ENCODE results near the gene MADD. TPM values are rescaled to one million over a fixed set of nuclear protein-coding genes. Genes with fewer than 3 reads are reported as not detected.

MADD gene
- total and polyA plus RNA-seq, 10 of the 15 experiments (the other 5 are each of a cell fraction or from before 2014, with no cell fraction given): 0.47 to 35.4 (median 17.6) TPM

DNA sequence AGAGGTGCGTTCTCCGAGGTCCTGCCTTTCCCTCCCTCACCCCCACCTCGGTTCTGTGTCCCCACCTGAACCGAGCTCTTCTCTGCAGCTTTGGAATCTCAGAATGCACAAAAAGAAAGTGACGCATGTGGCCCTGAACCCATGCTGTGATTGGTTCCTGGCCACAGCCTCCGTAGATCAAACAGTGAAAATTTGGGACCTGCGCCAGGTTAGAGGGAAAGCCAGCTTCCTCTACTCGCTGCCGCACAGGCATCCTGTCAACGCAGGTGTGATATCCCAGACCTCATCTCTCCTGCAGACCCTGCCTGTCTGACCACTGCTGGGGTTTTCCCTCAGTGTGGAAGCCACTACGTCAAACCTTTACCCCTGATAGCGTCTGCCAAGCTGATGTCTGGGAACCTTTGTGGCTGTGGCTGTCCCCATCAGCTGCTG is 35.2 kb upstream of the MADD start:
- BruUV-seq (replicated peaks): no TSS peak
- Histone ChIP-seq H2AFZ (ENCODE audit: control insufficient read depth, low read depth, low read length) (no peak overlapping the region), H3K4me2 (ENCODE audit: control insufficient read depth, insufficient read depth) (no peak overlapping the region), H3K36me3 (ENCODE audit: control insufficient read depth in 2 of 2, insufficient read depth in 2 of 2, low read length in 1 of 2) (peaks cover 20 to 27% of the 10 kb centered on the region in 2 experiments), H3K27me3 (replicated peaks in 1 of 2; ENCODE audit: control insufficient read depth in 2 of 2, insufficient read depth in 2 of 2, low read length in 1 of 2) (no peaks in the 10 kb centered on the region), H3K79me2 (ENCODE audit: control insufficient read depth, insufficient read depth, low read length) (no peaks in the 10 kb centered on the region), H3K4me1 (ENCODE audit: control insufficient read depth, insufficient read depth, low read length) (no peaks in the 10 kb centered on the region), H3K9me3 (replicated peaks; ENCODE audit: control insufficient read depth, insufficient read depth, low read length) (no peaks in the 10 kb centered on the region), H3K9ac (ENCODE audit: control insufficient read depth, insufficient read depth, low read length) (no peak overlapping the region), H3K27ac (ENCODE audit: control insufficient read depth, insufficient read depth) (no peak overlapping the region), H3K4me3 (no peak overlapping the region), H4K20me1 (ENCODE audit: control insufficient read depth, insufficient read depth) (no peaks in the 10 kb centered on the region)
- no peak for TF ChIP-seq CBX3 (IDR thresholded peaks at IDR 0.05; ENCODE audit: borderline replicate concordance, low read depth)
- TF ChIP-seq POLR2A (IDR thresholded peaks at IDR 0.05; ENCODE audit: low read depth, low read length): peak; percentile 61
- WGBS (ENCODE audit: insufficient coverage, insufficient replicate concordance, low lambda C conversion rate, missing lambda C conversion rate): 98% methylated on average over 12 of the region's 12 CpGs
- in situ Hi-C loops (cut with MboI) (no loop called here), intact Hi-C loops (cut with micrococcal nuclease; ENCODE audit: unreplicated experiment) (no loop called here)
- CTCF ChIA-PET: interaction anchor here (1.0 to 5.8 kb wide), 7 partner anchors 14 to 178 kb away, joined by 3 to 22 read pairs (median 7); partner anchors contain the start of genes ACP2 and DDB2
- FAIRE-seq (no peak), DNase-seq (ENCODE audit: low read depth, low spot score) (no peak), ATAC-seq (no peak)
- RAD21 ChIA-PET (ENCODE audit: unreplicated experiment): interaction anchor here (1.4 kb wide), 1 partner anchor 24 kb away, joined by 3 read pairs; no protein-coding TSS in a partner anchor
- SMC1A ChIA-PET (ENCODE audit: uncharacterized antibody, unreplicated experiment): interaction anchor here (1.3 kb wide), 1 partner anchor 25 kb away, joined by 4 read pairs; no protein-coding TSS in a partner anchor
- POLR2A ChIA-PET: interaction anchor here (0.6 to 1.0 kb wide), 2 partner anchors 14 to 299 kb away, joined by 3 to 4 read pairs; partner anchors contain the start of gene ACP2

DNA sequence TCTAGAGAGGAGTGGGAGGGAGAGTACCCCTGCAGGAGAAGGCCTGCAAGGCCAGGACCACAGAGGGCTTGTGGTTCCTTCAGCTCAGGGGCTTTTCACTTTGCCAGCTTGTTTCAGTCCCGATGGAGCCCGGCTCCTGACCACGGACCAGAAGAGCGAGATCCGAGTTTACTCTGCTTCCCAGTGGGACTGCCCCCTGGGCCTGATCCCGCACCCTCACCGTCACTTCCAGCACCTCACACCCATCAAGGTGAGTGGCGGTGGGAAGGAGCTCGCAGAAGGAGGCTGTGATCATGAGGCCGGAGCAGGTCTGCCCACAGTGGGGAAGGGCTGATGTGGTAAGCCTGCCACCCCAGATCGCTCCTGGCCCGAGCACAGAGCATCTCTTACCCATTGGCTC is 34.8 kb upstream of the MADD start:
- DNase-seq (ENCODE audit: low read depth, low spot score) (no peak), ATAC-seq (no peak), FAIRE-seq (no peak)
- Histone ChIP-seq H3K79me2 (ENCODE audit: control insufficient read depth, insufficient read depth, low read length) (no peaks in the 10 kb centered on the region), H3K4me1 (ENCODE audit: control insufficient read depth, insufficient read depth, low read length) (no peaks in the 10 kb centered on the region), H3K4me2 (ENCODE audit: control insufficient read depth, insufficient read depth) (no peak overlapping the region), H3K4me3 (no peak overlapping the region), H4K20me1 (ENCODE audit: control insufficient read depth, insufficient read depth) (0 out of 2 replicates have a peak, but pooled peaks cover 3% of the 10 kb centered on the region), H2AFZ (ENCODE audit: control insufficient read depth, low read depth, low read length) (no peak overlapping the region), H3K9me3 (replicated peaks; ENCODE audit: control insufficient read depth, insufficient read depth, low read length) (no peaks in the 10 kb centered on the region), H3K9ac (ENCODE audit: control insufficient read depth, insufficient read depth, low read length) (no peak overlapping the region), H3K36me3 (ENCODE audit: control insufficient read depth in 2 of 2, insufficient read depth in 2 of 2, low read length in 1 of 2) (peaks cover 24 to 31% of the 10 kb centered on the region in 2 experiments), H3K27me3 (replicated peaks in 1 of 2; ENCODE audit: control insufficient read depth in 2 of 2, insufficient read depth in 2 of 2, low read length in 1 of 2) (no peaks in the 10 kb centered on the region), H3K27ac (ENCODE audit: control insufficient read depth, insufficient read depth) (no peak overlapping the region)
- intact Hi-C loops (cut with micrococcal nuclease; ENCODE audit: unreplicated experiment): no loop called here
- ChIA-PET RAD21 (ENCODE audit: unreplicated experiment) (interaction anchor here (0.9 to 1.3 kb wide), 2 partner anchors 13 to 177 kb away, joined by 3 to 4 read pairs; no protein-coding TSS in a partner anchor), SMC1A (ENCODE audit: uncharacterized antibody, unreplicated experiment) (interaction anchor here (1.3 kb wide), 1 partner anchor 24 kb away, joined by 4 read pairs; no protein-coding TSS in a partner anchor), POLR2A (interaction anchor here (0.6 to 1.0 kb wide), 2 partner anchors 14 to 298 kb away, joined by 3 to 4 read pairs; partner anchors contain the start of gene ACP2), CTCF (interaction anchor here (0.8 to 5.8 kb wide), 8 partner anchors 12 to 177 kb away, joined by 3 to 22 read pairs (median 6); partner anchors contain the start of genes ACP2, DDB2 and NR1H3)
- TF ChIP-seq MXI1 (IDR thresholded peaks at IDR 0.05; ENCODE audit: low read depth, low read length) (no peak), POLR2A (IDR thresholded peaks at IDR 0.05; ENCODE audit: low read depth, low read length) (peak; percentile 53), PAX5 (IDR thresholded peaks at IDR 0.05; ENCODE audit: borderline replicate concordance, low read depth, low read length) (no peak)
- BruUV-seq (replicated peaks): no TSS peak
- in situ Hi-C loops (cut with MboI): no loop called here
- WGBS (ENCODE audit: insufficient coverage, insufficient replicate concordance, low lambda C conversion rate, missing lambda C conversion rate): 97% methylated on average over 12 of the region's 12 CpGs

Measured in GM12878 (cell line).